Natural killer cell treated with Interleukin-12 subunit alpha and Interleukin-12 subunit beta and Interleukin-15 and Interleukin-18, amount 100 ng/mL, for 72 hours (primary cell): ENCODE measurements around the gene SEMA7A. TPM values are rescaled to one million over a fixed set of nuclear protein-coding genes. Genes with fewer than 3 reads are reported as not detected.

Experiments
- ATAC-seq, 2 donors: fragments of 150-1000 bp; cut with Tn5 transposase in 1 of 2; sonication (Bioruptor Pico), chemical (Tn5 transposase) in 1 of 2; 2 replicates each; pipeline ENCODE4 v1.10.0; 2021
- DNase-seq: peaks from one replicate; pipeline ENCODE4 v3.0.0; 2022; ENCODE audit warnings: low spot score
- H3K27ac Mint-ChIP-seq, 2 donors: 1 replicate in 1 of 2; 2 replicates in 1 of 2; pipeline ENCODE4 v1.8.0; 2022; ENCODE audit warnings: mixed read lengths in 2 of 2, mild to moderate bottlenecking in 1 of 2, moderate library complexity in 1 of 2
- H3K27me3 Mint-ChIP-seq, 2 donors: 1 replicate in 1 of 2; 2 replicates in 1 of 2; pipeline ENCODE4 v1.8.0; 2022; ENCODE audit warnings: mixed read lengths in 2 of 2
- H3K36me3 Mint-ChIP-seq: one replicate; pipeline ENCODE4 v1.8.0; 2022; ENCODE audit warnings: mixed read lengths
- H3K4me1 Mint-ChIP-seq, 2 donors: 1 replicate in 1 of 2; 2 replicates in 1 of 2; pipeline ENCODE4 v1.8.0; 2022; ENCODE audit warnings: low read depth in 2 of 2, mixed read lengths in 2 of 2, mild to moderate bottlenecking in 1 of 2
- H3K4me3 Mint-ChIP-seq: one replicate; pipeline ENCODE4 v1.8.0; 2022; ENCODE audit warnings: mixed read lengths
- H3K9me3 Mint-ChIP-seq: 2 replicates; pipeline ENCODE4 v1.8.0; 2022; ENCODE audit warnings: mixed read lengths
- total RNA-seq, 2 donors: library from RNA; stranded (reverse); gene quantifications; one replicate each; pipeline ENCODE4 v1.2.3, GENCODE V29; 2022

SEMA7A gene
- total RNA-seq, 2 donors from 2014 or later, result 32.1 to 40.8 TPM

DNA sequence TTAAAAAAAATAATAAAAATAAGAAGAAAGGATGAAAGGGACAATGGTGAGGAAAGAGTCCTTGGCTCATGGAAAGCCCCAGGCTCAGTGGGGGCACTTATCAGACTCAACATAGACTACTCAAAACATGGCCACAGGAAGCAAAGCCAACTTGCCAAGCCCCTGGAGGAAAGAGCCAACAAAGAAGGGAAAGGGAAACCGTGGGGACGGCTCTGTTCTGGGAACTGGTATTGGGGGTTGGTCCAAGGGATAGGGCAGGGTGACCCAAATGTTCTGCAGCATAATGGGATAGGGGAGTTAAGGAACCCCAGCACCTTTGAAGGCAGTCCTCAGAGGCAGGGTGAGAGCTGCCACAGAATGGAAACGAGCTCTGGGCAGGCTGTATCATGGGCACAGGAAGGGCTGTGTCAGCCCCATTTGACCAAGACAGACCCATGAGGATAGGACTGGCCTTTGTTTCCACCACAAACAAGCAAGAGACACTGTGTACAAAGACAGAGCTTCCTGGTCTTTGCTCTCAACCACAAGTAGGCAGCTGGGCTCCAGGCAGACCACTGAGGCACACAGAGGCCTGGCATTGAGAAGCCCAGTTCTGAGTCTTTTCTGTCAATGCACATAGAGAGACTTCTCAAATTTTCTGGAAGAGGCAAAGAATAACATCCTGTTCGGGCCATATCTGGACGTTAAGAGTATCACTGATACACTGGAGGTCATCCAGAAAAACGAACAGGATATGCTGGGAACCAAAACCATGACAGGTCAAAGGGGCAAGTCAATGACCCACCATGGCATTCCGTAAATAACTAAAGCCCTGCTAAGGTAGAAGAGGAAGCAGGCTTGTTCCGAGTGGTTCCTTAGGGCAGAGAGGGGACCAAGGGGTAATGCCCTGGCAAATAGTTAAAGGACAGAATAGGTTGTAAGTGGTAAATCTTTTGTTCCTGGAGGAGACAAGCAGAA lies 10.6 kb upstream of the SEMA7A start:
- ATAC-seq, result no peak
- H3K27me3 Mint-ChIP-seq, result no peaks in the 10 kb centered on the region
- no peaks in the 10 kb centered on the region for H3K4me1 Mint-ChIP-seq

DNA sequence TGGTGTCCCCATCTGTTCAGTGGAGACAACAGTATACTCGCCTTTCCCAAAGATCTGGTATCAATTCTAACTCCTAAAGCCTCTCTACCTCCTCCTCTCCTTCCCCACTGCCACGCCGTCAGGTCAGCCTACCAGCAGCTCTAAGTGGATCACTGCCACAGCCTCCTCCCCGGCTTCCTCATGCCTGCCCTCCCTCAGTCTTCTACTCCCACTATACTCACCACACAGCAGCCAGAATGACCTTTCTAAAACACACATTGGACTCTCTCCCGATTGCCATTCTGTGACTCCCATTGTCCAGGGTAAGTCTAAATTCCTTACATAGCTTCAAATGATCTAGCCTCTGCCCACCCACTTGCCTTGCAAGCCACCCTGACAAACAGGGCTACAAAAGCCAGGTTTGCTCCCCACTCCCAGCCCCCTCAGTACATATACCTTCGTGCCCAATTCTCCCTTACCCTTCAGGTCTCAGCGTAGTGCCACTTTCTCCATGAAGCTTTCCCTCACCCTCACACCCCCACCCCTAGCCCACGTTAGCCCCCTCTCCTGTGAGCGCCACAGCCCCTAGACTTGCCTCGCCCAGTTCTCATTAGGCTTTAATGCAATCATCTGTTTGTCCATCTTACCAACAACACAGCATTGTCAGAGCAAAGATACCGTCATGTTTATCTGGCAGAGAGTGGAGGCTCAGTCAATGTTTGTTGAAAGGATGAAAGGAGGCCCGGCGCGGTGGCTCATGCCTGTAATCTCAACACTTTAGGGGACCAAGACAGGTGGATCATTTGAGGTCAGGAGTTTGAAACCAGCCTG lies 9.5 kb upstream of the SEMA7A start:
- ATAC-seq (no peak), DNase-seq (no peak)
- peaks cover 5% of the 10 kb centered on the region for H3K36me3 Mint-ChIP-seq

More for the DNA sequence above, 10.6 kb upstream of the SEMA7A start:
- H3K36me3 Mint-ChIP-seq, result peaks cover 7% of the 10 kb centered on the region
- no peaks in the 10 kb centered on the region for H3K9me3 Mint-ChIP-seq
- no peak overlapping the region for H3K4me3 Mint-ChIP-seq
- no peak for DNase-seq
- H3K27ac Mint-ChIP-seq, result peak overlapping the region in 1 of 2 donors; percentile 20

DNA sequence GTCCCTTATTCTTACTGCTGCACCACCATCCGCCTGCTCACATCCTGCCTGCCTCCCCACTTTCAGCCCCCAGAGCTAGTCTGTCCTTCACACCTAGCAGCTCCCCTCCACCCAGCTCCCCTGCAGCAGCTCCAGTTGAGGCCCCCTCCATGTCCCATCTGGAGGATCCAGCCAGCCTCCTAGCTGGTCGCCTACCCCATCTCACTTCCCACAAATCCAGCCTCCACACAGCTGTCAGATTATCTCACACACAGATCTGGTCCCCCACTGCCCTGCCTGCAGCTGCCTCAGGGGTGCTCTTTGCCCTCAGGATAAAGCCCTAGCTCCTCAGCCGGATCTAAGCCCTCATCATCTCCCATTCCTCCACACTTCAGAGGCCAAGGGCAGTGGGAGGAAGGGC lies 8.8 kb upstream of the SEMA7A start:
- Mint-ChIP-seq H3K36me3 (no peaks in the 10 kb centered on the region), H3K9me3 (no peaks in the 10 kb centered on the region), H3K27me3 (no peaks in the 10 kb centered on the region), H3K4me1 (peaks cover 7 to 8% of the 10 kb centered on the region in 2 donors), H3K27ac (peak overlapping the region; percentile 25 to 64), H3K4me3 (no peak overlapping the region)
- ATAC-seq (no peak), DNase-seq (no peak)

More for the DNA sequence above, 9.5 kb upstream of the SEMA7A start:
- H3K9me3 Mint-ChIP-seq, result no peaks in the 10 kb centered on the region
- H3K4me1 Mint-ChIP-seq, result peaks cover 6 to 7% of the 10 kb centered on the region in 2 donors
- no peaks in the 10 kb centered on the region for H3K27me3 Mint-ChIP-seq
- H3K4me3 Mint-ChIP-seq, result no peak overlapping the region
- H3K27ac Mint-ChIP-seq, result peak overlapping the region; percentile 25 to 64

DNA sequence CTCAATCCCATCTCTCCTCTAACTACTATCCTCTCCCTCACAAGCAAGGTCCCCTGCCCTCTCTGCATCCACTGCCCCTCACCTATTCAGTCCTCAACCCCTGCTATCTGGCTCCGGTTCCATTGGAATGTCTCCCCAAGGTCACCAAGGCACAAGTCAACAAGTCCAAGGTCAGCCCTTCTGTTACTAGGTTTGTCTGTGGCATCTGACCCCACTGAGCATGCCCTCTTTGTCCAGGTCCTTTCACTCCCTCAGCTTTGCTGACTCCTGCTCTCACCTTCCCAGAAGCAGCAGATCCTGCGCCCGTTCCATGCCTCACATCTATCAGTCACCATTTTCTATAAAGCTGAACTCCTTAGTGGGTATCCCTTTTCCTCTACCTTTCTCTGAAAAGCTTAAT lies 8.3 kb upstream of the SEMA7A start:
- H3K4me1 Mint-ChIP-seq, result peaks cover 8% of the 10 kb centered on the region in 2 donors

DNA sequence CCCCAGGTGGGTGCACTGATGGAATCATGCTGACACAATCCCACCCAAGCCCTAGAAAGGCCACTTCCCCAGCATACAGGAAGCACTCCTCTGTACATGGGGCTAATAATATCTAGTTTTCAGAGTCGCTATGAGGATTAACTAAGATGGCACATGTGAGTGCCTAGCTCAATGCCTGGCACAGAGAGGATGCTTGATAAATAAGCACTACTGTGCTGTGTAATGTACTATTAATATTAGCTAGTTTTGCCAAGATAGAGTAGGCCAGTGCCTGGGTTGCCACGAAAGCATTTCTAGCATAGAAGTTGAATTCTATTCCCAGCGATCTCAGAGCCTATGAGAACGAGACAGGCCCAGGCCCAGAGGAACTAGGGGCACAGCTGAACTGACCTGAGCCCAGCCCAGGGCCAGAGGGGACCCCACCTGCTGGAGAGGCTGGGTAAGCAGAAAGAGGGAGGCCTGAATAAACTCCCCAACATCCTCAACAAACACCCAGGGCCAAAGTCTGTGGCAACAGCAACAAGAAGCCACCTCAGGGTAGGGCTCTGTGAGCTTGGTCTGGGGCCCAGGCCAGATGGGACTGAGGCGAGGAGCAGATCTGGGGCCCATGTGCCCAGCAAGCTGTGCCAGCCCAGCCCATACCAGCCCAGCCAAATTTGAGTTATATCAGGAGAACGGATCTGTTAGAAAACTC lies 7.6 kb upstream of the SEMA7A start:
- Mint-ChIP-seq H3K36me3 (no peaks in the 10 kb centered on the region), H3K27ac (no peak overlapping the region)
- ATAC-seq, result no peak

More for the DNA sequence above, 8.3 kb upstream of the SEMA7A start:
- Mint-ChIP-seq H3K9me3 (no peaks in the 10 kb centered on the region), H3K27me3 (no peaks in the 10 kb centered on the region), H3K4me3 (no peak overlapping the region), H3K27ac (peak overlapping the region in 1 of 2 donors; percentile 64), H3K36me3 (no peaks in the 10 kb centered on the region)
- no peak for ATAC-seq
- no peak for DNase-seq

DNA sequence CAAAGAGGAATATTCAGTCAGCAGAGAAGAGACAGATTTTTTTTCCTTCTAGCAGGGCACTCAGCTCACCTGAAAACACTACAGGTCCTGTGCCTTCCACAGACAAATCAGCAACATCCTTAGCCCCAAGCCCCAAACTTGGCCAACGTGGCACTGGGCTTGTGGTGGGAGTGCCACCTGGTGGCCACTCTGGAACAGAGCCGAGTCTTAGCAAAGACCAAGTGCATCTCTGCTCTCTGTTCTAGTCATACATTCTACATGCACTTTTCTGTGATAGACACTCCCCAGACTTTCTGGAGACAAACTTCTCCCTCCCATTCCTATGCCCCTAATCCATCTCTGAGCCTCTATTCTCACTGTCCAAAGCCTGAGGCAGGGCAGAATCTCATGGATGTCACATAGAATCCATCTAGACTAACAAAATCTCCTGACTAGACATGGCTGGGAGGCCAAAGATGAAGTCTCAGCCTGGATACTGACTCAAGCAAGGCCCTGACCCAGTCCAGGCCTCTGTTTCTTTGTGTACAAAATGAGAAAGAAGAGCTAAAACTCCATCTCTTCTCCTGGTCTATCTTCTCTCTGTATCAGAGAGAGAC lies 5.1 kb upstream of the SEMA7A start:
- no peaks in the 10 kb centered on the region for H3K9me3 Mint-ChIP-seq
- DNase-seq, result peak; percentile 71
- H3K36me3 Mint-ChIP-seq, result no peaks in the 10 kb centered on the region
- ATAC-seq, result peak; percentile 60 to 67
- no peak overlapping the region for H3K4me3 Mint-ChIP-seq
- no peaks in the 10 kb centered on the region for H3K27me3 Mint-ChIP-seq
- peaks cover 27 to 32% of the 10 kb centered on the region in 2 donors for H3K4me1 Mint-ChIP-seq
- peak overlapping the region; percentile 64 to 68 for H3K27ac Mint-ChIP-seq

More for the DNA sequence above, 7.6 kb upstream of the SEMA7A start:
- DNase-seq, result no peak
- no peaks in the 10 kb centered on the region for H3K27me3 Mint-ChIP-seq
- H3K9me3 Mint-ChIP-seq, result no peaks in the 10 kb centered on the region
- H3K4me3 Mint-ChIP-seq, result no peak overlapping the region
- H3K4me1 Mint-ChIP-seq, result peaks cover 8 to 11% of the 10 kb centered on the region in 2 donors

DNA sequence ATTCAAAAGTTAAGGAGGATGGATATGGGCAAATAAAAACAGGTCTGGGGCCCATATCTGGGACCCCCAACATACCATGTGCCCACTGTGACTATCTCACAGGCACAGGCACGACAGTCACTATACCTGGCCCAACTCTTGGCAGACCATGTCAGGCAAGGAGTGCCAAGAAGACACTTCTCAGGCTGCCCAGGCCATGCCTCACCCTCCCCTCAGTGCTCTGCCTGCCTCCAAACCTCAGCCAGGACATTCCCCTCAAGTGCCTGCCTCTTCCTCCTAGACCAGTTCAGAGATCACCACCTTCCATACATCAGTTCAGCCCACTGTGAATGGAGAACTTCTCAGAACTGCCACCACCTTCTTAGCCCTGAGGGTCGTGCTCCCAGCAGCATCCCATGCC lies 4.4 kb upstream of the SEMA7A start:
- DNase-seq (no peak), ATAC-seq (no peak)
- Mint-ChIP-seq H3K4me3 (no peak overlapping the region), H3K27ac (peak overlapping the region; percentile 64 to 68), H3K9me3 (no peaks in the 10 kb centered on the region), H3K4me1 (peaks cover 27 to 32% of the 10 kb centered on the region in 2 donors), H3K27me3 (no peaks in the 10 kb centered on the region), H3K36me3 (no peaks in the 10 kb centered on the region)

DNA sequence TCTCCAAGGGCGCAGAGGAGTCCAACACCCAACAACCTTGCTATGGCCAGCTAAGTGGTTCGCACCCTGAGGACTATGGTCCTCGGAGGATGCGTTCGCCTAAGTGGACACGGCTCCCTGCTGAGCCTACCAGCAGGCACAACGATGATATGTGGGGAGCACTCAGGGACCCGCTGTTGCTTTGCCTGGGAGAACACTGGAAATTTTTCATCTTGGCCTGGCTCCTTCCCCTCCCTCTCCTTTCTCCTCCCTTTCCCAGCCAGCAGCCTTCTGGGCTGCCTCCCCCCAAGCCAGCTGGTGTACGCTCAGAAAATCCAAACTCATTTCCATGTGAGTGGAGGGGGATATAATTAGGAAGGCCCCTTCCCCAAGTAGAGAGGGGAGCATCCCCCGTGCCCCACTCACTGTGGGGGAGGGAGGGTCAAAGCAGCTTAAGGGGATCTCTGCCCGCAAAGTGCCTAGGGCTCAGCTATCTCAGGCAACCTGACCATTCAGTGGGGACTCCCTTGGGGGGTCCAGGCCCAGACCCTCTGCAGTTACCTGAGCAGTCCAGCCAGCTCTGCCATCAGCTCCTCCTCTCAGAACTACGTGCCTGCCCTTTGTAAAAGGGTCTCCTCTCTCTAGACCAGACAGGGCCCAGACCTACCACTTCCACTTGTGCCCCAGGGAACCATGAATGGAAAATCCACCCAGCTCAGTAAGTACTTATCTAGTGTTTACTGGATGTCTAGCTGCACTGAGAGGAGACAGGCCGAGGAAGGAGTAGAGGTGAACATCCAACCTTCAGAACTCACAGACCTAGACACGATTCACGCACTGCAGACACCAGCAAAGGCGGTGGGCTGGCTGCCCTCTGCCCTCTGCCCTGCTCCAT lies 742 bp upstream of the SEMA7A start:
- ATAC-seq (no peak), DNase-seq (no peak)
- H3K9me3 Mint-ChIP-seq, result no peaks in the 10 kb centered on the region
- H3K4me1 Mint-ChIP-seq, result peaks cover 55 to 59% of the 10 kb centered on the region in 2 donors
- peak overlapping the region; percentile 82 for H3K4me3 Mint-ChIP-seq
- no peaks in the 10 kb centered on the region for H3K27me3 Mint-ChIP-seq
- H3K36me3 Mint-ChIP-seq, result no peaks in the 10 kb centered on the region
- peak overlapping the region; percentile 85 to 89 for H3K27ac Mint-ChIP-seq

DNA sequence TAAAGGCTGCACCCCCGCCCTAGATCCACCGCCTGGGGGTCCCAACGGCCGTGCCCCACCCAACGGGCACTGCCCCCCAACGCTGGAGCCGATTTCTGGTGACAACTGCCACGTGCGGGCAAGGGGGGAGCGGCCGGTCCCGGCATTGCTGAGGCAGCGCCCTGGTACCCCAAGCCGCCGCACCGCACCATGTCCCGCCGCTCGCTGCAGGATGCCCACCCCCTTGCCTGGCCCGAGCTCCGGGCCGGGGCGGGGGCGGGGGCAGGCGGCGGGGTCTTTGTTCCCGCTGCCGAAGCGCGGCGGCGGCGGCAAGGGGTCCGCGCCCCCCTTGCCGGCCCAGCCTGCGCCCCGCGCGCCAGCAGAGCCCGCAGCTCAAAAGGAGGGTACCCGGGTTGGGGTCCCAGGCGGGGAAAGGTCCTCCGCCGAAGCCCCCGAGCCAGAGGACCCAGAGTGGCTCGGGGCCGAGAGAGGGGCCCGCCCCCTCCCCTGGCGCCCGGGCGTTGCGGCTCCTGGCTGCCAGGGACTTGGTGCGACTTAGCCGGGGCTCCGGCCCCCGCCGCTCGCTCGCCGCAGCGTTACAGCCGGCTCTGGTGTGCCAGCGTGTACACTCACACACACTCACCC lies 678 bp downstream of the SEMA7A start:
- Mint-ChIP-seq H3K36me3 (no peaks in the 10 kb centered on the region), H3K4me1 (peaks cover 55 to 58% of the 10 kb centered on the region in 2 donors), H3K4me3 (peak overlapping the region; percentile 89), H3K27ac (peak overlapping the region in 1 of 2 donors; percentile 61), H3K27me3 (no peaks in the 10 kb centered on the region), H3K9me3 (no peaks in the 10 kb centered on the region)
- ATAC-seq (peak in 1 of 2 donors; percentile 24), DNase-seq (no peak)

DNA sequence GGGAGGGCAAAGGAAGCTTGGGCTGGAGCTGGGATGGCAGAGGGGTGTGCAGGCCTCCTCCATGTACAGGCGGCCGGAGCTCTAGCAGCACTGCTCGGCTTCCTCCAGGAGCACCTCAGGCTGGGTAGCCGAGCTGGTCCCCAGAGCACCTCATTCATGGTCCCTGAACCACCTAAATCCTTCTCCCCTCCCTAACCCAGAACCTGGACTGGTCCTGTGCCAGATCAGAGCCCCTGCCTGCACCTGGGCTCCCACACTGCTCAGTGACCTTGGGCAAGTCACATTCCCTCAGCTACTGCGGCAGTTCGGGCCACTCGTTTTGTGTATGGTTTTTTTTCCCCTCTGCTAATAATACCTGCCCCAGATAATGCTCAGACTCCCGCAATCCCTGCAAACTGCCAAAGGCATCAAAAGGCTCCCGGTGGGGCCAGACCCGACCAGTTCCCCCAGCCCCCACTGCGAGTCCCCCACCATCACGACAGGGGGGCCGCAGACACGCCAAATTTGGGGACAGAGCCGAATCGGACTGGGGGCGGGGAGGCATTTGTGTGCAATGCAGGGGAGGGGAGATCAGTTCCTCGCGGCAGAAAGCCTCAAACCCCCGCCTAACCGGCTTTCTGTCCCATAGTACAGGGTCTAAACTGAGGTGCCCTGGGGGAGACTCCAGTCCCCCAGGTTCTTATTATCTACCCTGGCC lies 1.3 kb downstream of the SEMA7A start:
- peak overlapping the region; percentile 89 for H3K4me3 Mint-ChIP-seq
- H3K9me3 Mint-ChIP-seq, result no peaks in the 10 kb centered on the region
- ATAC-seq (no peak), DNase-seq (no peak)
- H3K36me3 Mint-ChIP-seq, result no peaks in the 10 kb centered on the region
- H3K27me3 Mint-ChIP-seq, result no peaks in the 10 kb centered on the region
- H3K4me1 Mint-ChIP-seq, result peaks cover 60 to 61% of the 10 kb centered on the region in 2 donors
- peak overlapping the region in 1 of 2 donors; percentile 61 for H3K27ac Mint-ChIP-seq

DNA sequence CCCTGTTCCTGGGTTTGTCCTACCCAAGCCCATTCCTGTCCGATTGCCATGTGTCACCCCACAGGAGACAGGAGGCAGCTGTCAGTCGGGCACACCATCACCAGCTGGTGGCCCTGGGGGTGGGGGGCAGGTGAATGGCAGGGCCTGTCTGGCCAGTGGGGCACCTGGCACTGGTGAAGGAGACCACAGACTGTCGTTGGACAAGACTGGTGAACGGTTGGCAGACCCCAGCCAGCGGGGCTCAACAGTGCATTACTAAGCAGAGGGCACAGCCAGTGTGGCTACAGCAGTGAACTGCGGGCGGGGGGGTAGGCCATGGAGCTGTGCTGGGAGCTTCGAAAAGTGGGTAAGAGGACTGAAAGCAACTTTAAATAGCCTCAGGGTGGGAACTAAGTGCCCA lies 2.1 kb downstream of the SEMA7A start:
- no peaks in the 10 kb centered on the region for H3K36me3 Mint-ChIP-seq
- no peaks in the 10 kb centered on the region for H3K9me3 Mint-ChIP-seq
- no peaks in the 10 kb centered on the region for H3K27me3 Mint-ChIP-seq
- no peak for DNase-seq
- H3K4me3 Mint-ChIP-seq, result peak overlapping the region; percentile 89
- H3K27ac Mint-ChIP-seq, result peak overlapping the region; percentile 61 to 75
- ATAC-seq, result no peak
- peaks cover 62 to 64% of the 10 kb centered on the region in 2 donors for H3K4me1 Mint-ChIP-seq
